ENCODE measurements around the gene SH3TC1. TPM values are rescaled to one million over a fixed set of nuclear protein-coding genes. Genes with fewer than 3 reads are reported as not detected.

Gene SH3TC1
- total and polyA plus RNA-seq, 4 experiments from 2014 or later, result 7.9 to 41.3 (median 25.7) TPM

- H3K9me3 ChIP-seq (ENCODE audit: control insufficient read depth in 1 of 2, low read length in 2 of 2), result no peaks in the 10 kb centered on the region
- peaks cover 0 to 3% (median 0%) of the 10 kb centered on the region in 8 donors for H3K9me3 Mint-ChIP-seq
- peak within 1 kb of the TSS; percentile 92 to 99 (median 97) for H3K4me3 Mint-ChIP-seq
- H3K36me3 Mint-ChIP-seq, result peaks cover 0 to 4% of the 10 kb centered on the region in 2 donors
- ChIA-PET POLR2A (ENCODE audit: partially characterized antibody) (interaction anchor here (0.5 to 3.0 kb wide), 9 partner anchors 14 to 993 kb away, joined by 3 to 25 read pairs (median 4); partner anchors contain the start of genes ACOX3, SH3TC1 and TRMT44), CTCF (ENCODE audit: partially characterized antibody) (interaction anchor here (1.6 to 1.8 kb wide), 2 partner anchors 18 to 20 kb away, joined by 3 to 5 read pairs; no protein-coding TSS in a partner anchor)
- DNase-seq, result peak; percentile 96 to 100 (median 99)
- peak within 1 kb of the TSS; percentile 85 to 98 (median 95) for H3K27ac Mint-ChIP-seq
- H3K27ac ChIP-seq (ENCODE audit: low read depth, low read length), result peak within 1 kb of the TSS; percentile 61
- H3K36me3 ChIP-seq (ENCODE audit: insufficient read depth, low read length), result no peaks in the 10 kb centered on the region
- peaks cover 15% of the 10 kb centered on the region for H3K4me1 ChIP-seq (ENCODE audit: insufficient read depth, low read length)
- H3K27me3 ChIP-seq (ENCODE audit: insufficient read depth, low read length), result peaks cover 5% of the 10 kb centered on the region
- peaks cover 1 to 6% of the 10 kb centered on the region in 2 donors for H3K27me3 Mint-ChIP-seq
- H3K4me1 Mint-ChIP-seq, result peaks cover 11 to 29% (median 19%) of the 10 kb centered on the region in 4 donors
- intact Hi-C loops (cut with micrococcal nuclease), result loop anchor here (2.0 to 10.0 kb wide), 7 partner anchors 42 to 993 kb away; partner anchors contain the start of genes ACOX3, AFAP1 and TRMT44
- peak within 1 kb of the TSS; percentile 78 to 85 for H3K4me3 ChIP-seq (ENCODE audit: low read length in 2 of 2)
Measured at GRCh38 chr4:8158710-8159536, 40.2 kb upstream of the SH3TC1 start, which contains the start of gene ABLIM2. TSS of gene ABLIM2 (minus strand) at chr4:8158813. CDS start at chr4:8158689, 124 bp downstream.

DNA sequence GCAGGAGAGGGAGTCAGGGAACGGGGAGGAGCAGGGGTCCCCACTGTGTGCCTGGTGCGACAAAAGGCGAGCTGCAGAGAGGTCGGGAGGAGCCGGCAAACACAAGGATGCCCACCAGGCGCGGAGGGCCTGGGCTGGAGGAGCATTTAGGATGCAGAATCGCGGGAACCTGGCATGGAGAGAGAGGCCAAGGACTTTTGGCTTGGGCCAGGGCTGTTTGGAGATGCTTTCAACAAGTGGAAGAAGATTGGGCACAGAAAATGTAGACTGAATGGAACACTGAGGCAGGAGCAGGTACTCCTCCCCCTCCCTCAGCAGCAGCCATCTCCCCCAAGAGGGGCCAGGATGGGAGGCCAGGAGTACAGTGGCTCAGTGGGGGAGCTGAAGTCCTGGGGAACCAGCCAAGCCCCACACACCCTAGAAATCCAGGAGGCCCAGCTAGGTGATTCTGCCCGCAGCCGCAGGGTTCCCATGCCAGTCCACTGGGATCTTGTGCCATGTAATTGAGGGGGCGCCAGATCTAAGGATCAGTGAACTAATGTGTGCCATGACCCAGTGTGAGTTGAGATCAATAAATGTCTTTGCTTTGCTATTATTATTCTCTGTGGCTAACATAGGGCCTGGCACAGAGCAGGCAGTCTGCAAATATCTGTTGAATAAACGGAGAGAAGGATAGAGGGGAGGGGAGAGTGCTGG lies 39.4 kb upstream of the SH3TC1 start:
- Mint-ChIP-seq H3K27me3 (peaks cover 1 to 6% of the 10 kb centered on the region in 2 donors), H3K9me3 (peaks cover 0 to 3% (median 0%) of the 10 kb centered on the region in 8 donors), H3K36me3 (peaks cover 0 to 4% of the 10 kb centered on the region in 2 donors), H3K4me1 (peaks cover 11 to 26% (median 19%) of the 10 kb centered on the region in 4 donors), H3K27ac (peak overlapping the region in 5 of 7 donors; percentile 27 to 72 (median 60)), H3K4me3 (peak overlapping the region; percentile 75 to 99 (median 80))
- Histone ChIP-seq H3K9me3 (ENCODE audit: control insufficient read depth in 1 of 2, low read length in 2 of 2) (no peaks in the 10 kb centered on the region), H3K4me3 (ENCODE audit: low read length in 2 of 2) (peak overlapping the region; percentile 78 to 85), H3K4me1 (ENCODE audit: insufficient read depth, low read length) (peaks cover 15% of the 10 kb centered on the region), H3K27me3 (ENCODE audit: insufficient read depth, low read length) (peaks cover 5% of the 10 kb centered on the region), H3K36me3 (ENCODE audit: insufficient read depth, low read length) (no peaks in the 10 kb centered on the region), H3K27ac (ENCODE audit: low read depth, low read length) (peak overlapping the region; percentile 61)
- peak in 1 of 5 donors; percentile 10 for DNase-seq
- intact Hi-C loops (cut with micrococcal nuclease), result loop anchor here (2.0 to 10.0 kb wide), 7 partner anchors 41 to 993 kb away; partner anchors contain the start of genes ACOX3, AFAP1 and TRMT44
- ChIA-PET POLR2A (ENCODE audit: partially characterized antibody) (interaction anchor here (0.9 to 3.0 kb wide), 5 partner anchors 13 to 305 kb away, joined by 4 to 25 read pairs (median 5); partner anchors contain the start of genes ACOX3, SH3TC1 and TRMT44), CTCF (ENCODE audit: partially characterized antibody) (interaction anchor here (0.8 to 1.8 kb wide), 3 partner anchors 17 to 243 kb away, joined by 3 to 5 read pairs (median 3); no protein-coding TSS in a partner anchor)

GRCh38 chr4:8160233-8160560 lies 38.9 kb upstream of the SH3TC1 start:
- Mint-ChIP-seq H3K4me1 (peaks cover 11 to 25% (median 19%) of the 10 kb centered on the region in 4 donors), H3K9me3 (peaks cover 0 to 3% (median 0%) of the 10 kb centered on the region in 8 donors), H3K36me3 (peaks cover 0 to 4% of the 10 kb centered on the region in 2 donors), H3K4me3 (peak overlapping the region; percentile 75 to 99 (median 80)), H3K27me3 (peaks cover 1 to 6% of the 10 kb centered on the region in 2 donors), H3K27ac (peak overlapping the region in 2 of 7 donors; percentile 44 to 60)
- DNase-seq, result no peak
- POLR2A ChIA-PET (ENCODE audit: partially characterized antibody), result interaction anchor here (3.0 kb wide), 1 partner anchor 40 kb away, joined by 25 read pairs; the partner anchor contains the start of gene SH3TC1
- intact Hi-C loops (cut with micrococcal nuclease), result no loop called here
- Histone ChIP-seq H3K27me3 (ENCODE audit: insufficient read depth, low read length) (peaks cover 5% of the 10 kb centered on the region), H3K9me3 (ENCODE audit: control insufficient read depth in 1 of 2, low read length in 2 of 2) (no peaks in the 10 kb centered on the region), H3K36me3 (ENCODE audit: insufficient read depth, low read length) (no peaks in the 10 kb centered on the region), H3K27ac (ENCODE audit: low read depth, low read length) (no peak overlapping the region), H3K4me1 (ENCODE audit: insufficient read depth, low read length) (peaks cover 15% of the 10 kb centered on the region), H3K4me3 (ENCODE audit: low read length in 2 of 2) (no peak overlapping the region)
- CTCF ChIA-PET (ENCODE audit: partially characterized antibody), result interaction anchor here (0.8 to 1.6 kb wide), 3 partner anchors 17 to 243 kb away, joined by 3 read pairs; no protein-coding TSS in a partner anchor

- peaks cover 0 to 4% of the 10 kb centered on the region in 2 donors for H3K36me3 Mint-ChIP-seq
- H3K27me3 Mint-ChIP-seq, result peaks cover 1 to 6% of the 10 kb centered on the region in 2 donors
- peaks cover 11 to 25% (median 19%) of the 10 kb centered on the region in 4 donors for H3K4me1 Mint-ChIP-seq
- peak overlapping the region; percentile 20 to 87 (median 70) for H3K4me3 Mint-ChIP-seq
- H3K27ac Mint-ChIP-seq, result peak overlapping the region in 2 of 7 donors; percentile 21 to 74
- Histone ChIP-seq H3K4me3 (ENCODE audit: low read length in 2 of 2) (no peak overlapping the region), H3K36me3 (ENCODE audit: insufficient read depth, low read length) (no peaks in the 10 kb centered on the region), H3K27me3 (ENCODE audit: insufficient read depth, low read length) (peaks cover 5% of the 10 kb centered on the region), H3K9me3 (ENCODE audit: control insufficient read depth in 1 of 2, low read length in 2 of 2) (no peaks in the 10 kb centered on the region), H3K4me1 (ENCODE audit: insufficient read depth, low read length) (peaks cover 15% of the 10 kb centered on the region), H3K27ac (ENCODE audit: low read depth, low read length) (no peak overlapping the region)
- POLR2A ChIA-PET (ENCODE audit: partially characterized antibody), result no interaction called here
- intact Hi-C loops (cut with micrococcal nuclease), result no loop called here
- H3K9me3 Mint-ChIP-seq, result peaks cover 0 to 3% (median 0%) of the 10 kb centered on the region in 8 donors
- no peak for DNase-seq
- CTCF ChIA-PET (ENCODE audit: partially characterized antibody), result interaction anchor here (0.9 kb wide), 1 partner anchor 242 kb away, joined by 3 read pairs; no protein-coding TSS in a partner anchor
Measured at GRCh38 chr4:8160572-8160971, 38.5 kb upstream of the SH3TC1 start.

GRCh38 chr4:8162625-8163024 lies 36.5 kb upstream of the SH3TC1 start:
- Mint-ChIP-seq H3K36me3 (peaks cover 0 to 4% of the 10 kb centered on the region in 2 donors), H3K27ac (no peak overlapping the region), H3K27me3 (peaks cover 2 to 6% of the 10 kb centered on the region in 2 donors), H3K9me3 (peaks cover 0 to 7% (median 3%) of the 10 kb centered on the region in 8 donors), H3K4me3 (no peak overlapping the region), H3K4me1 (peaks cover 9 to 18% (median 14%) of the 10 kb centered on the region in 4 donors)
- Histone ChIP-seq H3K36me3 (ENCODE audit: insufficient read depth, low read length) (no peaks in the 10 kb centered on the region), H3K27ac (ENCODE audit: low read depth, low read length) (no peak overlapping the region), H3K9me3 (ENCODE audit: control insufficient read depth in 1 of 2, low read length in 2 of 2) (no peaks in the 10 kb centered on the region), H3K27me3 (ENCODE audit: insufficient read depth, low read length) (peaks cover under 1% of the 10 kb centered on the region), H3K4me3 (ENCODE audit: low read length in 2 of 2) (no peak overlapping the region), H3K4me1 (ENCODE audit: insufficient read depth, low read length) (peaks cover 11% of the 10 kb centered on the region)
- ChIA-PET POLR2A (ENCODE audit: partially characterized antibody) (no interaction called here), CTCF (ENCODE audit: partially characterized antibody) (no interaction called here)
- intact Hi-C loops (cut with micrococcal nuclease), result no loop called here
- no peak for DNase-seq

- peaks cover 9 to 18% (median 13%) of the 10 kb centered on the region in 4 donors for H3K4me1 Mint-ChIP-seq
- H3K27me3 Mint-ChIP-seq, result peaks cover 2 to 8% of the 10 kb centered on the region in 2 donors
- no peaks in the 10 kb centered on the region for H3K36me3 ChIP-seq (ENCODE audit: insufficient read depth, low read length)
- H3K9me3 Mint-ChIP-seq, result peaks cover 3 to 10% (median 5%) of the 10 kb centered on the region in 8 donors
- peaks cover 0 to 5% of the 10 kb centered on the region in 2 donors for H3K36me3 Mint-ChIP-seq
- ChIA-PET CTCF (ENCODE audit: partially characterized antibody) (no interaction called here), POLR2A (ENCODE audit: partially characterized antibody) (no interaction called here)
- no peak overlapping the region for H3K27ac ChIP-seq (ENCODE audit: low read depth, low read length)
- intact Hi-C loops (cut with micrococcal nuclease), result no loop called here
- no peak for DNase-seq
- peaks cover 7% of the 10 kb centered on the region for H3K4me1 ChIP-seq (ENCODE audit: insufficient read depth, low read length)
- no peak overlapping the region for H3K4me3 Mint-ChIP-seq
- no peaks in the 10 kb centered on the region for H3K27me3 ChIP-seq (ENCODE audit: insufficient read depth, low read length)
- H3K27ac Mint-ChIP-seq, result no peak overlapping the region
- no peaks in the 10 kb centered on the region for H3K9me3 ChIP-seq (ENCODE audit: control insufficient read depth in 1 of 2, low read length in 2 of 2)
- H3K4me3 ChIP-seq (ENCODE audit: low read length in 2 of 2), result no peak overlapping the region
Measured at GRCh38 chr4:8163026-8163425, 36.1 kb upstream of the SH3TC1 start.
